Measurements from ENCODE around the gene WFIKKN2.
A peak's percentile ranks its signal among the peaks of the same experiment; 100 is the strongest.

Gene WFIKKN2

DNA sequence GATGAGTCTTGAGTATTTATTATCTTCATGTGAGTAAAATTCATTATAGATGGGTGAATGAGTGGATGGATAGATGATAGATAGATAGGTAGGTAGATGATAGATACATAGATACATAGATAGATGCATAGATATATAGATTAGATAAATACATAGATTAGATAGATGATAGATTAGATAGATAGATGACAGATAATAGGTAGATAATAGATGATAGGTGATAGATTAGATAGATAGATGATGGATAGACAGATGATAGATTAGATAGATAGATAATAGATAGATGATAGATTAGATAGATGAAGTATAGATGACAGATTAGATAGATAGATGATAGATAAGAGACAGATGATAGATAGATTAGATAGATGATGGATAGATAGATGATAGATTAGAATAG, 21.8 kb upstream of the WFIKKN2 start:
- no peak for DNase-seq

DNA sequence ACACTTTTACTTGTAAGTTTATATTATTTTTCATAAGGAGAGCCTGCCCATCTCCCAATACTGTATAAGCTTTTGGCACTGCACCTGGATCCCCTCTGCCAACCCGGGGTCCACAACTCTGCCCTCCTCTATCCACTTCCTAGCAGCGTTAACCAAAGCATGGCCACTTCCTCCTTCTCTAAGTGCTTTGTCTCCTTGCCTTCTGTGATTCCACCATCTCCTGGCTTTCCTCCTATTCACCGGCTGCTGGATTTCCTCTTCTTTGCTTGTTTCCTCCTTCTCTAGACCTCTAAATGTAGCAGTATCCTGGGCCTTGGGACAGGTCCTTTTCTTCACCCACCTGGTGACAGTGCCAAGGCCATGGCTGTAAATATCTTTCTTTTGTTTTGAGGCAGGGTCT, 20.0 kb upstream of the WFIKKN2 start:
- DNase-seq = no peak

- DNase-seq = no peak
Measured at GRCh38 chr17:50816271-50816670, 19.1 kb upstream of the WFIKKN2 start.

GRCh38 chr17:50816771-50817751, 18.3 kb upstream of the WFIKKN2 start:
- peak; percentile 84 for DNase-seq

- no peak for DNase-seq
Measured at GRCh38 chr17:50817838-50818237, 17.5 kb upstream of the WFIKKN2 start.

DNA sequence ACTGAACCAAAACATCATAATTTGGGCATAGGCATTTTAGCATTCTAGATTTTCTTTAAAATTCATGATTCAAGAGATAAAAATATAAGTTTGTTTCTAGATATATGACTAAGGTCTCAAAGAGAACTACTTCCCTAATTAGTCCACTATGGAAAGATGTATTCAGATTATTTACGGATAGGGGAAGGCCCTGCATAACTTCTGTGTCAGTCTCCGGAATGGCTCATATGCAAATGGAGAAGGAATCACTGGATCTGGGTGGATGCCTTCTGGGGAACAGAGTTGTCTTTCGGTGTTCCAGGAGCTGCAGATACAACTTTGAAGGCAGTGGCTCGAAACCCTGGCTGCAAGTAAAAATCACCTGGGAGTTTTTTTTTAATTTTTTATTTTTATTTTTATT, 17.1 kb upstream of the WFIKKN2 start:
- no peak for DNase-seq

DNA sequence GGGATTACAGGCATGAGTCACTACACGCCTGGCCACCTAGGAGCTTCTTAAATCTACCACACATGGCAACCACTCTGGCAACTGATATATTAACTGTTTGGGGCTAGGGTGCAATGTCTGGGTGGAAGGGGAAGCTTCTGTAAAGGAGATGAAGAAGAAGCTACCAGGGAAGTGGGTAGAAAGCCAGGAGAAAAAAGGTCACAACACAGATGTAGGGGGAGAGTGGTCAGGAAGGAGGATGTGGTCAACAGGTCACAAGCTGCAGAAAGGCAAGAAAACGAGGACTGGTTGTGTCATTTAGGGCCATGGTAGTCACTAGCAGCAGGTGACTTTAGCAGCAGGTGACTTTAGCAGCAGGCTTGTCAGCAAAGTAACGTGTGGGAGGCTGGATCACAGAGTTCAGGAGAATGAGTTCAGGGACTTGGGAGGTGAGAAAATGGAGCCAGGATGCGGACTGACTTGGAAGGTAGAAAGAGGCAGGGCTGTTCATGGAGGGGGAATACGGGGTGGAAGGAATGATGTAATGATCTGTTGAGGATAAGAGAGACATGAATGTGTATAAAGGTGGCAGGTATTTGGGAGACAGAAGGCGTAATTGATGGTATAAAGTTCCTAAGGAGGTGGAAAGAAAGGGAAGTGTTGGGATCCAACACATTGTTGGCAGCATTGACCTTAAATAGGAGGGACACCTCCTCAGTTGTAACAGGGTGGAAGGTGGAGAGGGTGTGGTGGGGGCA, 16.3 kb upstream of the WFIKKN2 start:
- no peak for DNase-seq

DNA sequence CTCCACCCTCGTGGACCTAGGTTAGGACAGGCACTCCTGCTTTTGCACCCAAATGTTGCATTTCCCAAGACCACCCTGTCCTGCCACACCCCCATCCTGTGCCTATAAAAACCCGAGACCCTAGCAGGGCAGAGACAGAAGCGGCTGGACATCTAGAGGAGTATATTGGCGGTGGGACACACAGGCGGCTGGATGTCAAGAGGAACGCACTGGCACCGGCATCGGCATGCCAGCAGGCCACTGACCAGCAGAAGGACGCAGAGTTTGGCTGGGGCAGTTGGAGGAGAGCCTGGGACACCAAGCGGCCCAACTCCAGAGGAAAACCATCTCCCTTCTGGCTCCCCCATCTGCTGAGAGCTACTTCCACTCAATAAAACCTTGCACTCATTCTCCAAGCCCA, 14.7 kb upstream of the WFIKKN2 start:
- no peak for DNase-seq

DNA sequence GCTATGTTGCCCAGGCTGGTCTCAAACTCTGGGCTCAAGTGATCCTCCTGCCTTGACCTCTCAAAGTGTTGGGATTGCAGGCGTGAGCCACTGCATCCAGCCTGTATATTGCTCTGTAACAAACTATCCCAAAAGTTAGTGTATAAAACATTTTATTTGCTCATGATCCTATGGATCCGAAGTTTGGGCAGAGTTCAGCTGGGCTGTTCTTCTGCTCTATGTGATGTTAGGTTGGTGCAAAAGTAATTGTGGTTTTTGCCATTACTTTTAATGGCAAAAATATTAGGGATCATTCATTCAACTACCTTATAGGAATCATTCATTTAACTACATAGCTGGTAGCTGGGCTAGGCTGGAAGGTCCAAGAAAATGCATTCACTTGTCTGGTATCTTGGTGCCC, 12.8 kb upstream of the WFIKKN2 start:
- DNase-seq = no peak

DNA sequence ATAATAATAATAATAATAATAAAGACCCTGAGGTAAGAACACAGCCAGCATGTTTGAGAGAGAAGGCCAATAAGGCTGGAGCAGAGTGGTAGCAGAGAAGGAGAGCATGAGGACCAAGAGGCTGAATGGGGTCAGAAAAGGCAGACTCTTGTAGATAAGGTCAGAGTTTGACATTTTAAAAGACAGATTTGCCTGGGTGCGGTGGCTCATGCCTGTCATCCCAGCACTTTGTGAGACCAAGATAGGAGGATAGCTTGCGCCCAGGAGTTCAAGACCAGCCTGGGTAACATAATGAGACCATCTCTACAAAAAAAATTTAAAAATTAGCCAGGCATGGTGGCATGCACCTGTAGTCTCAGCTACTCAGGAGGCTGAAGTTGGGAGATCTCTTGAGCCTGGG, 11.0 kb upstream of the WFIKKN2 start:
- DNase-seq = no peak

GRCh38 chr17:50825188-50825587, 10.2 kb upstream of the WFIKKN2 start:
- DNase-seq = no peak

- DNase-seq = no peak
Measured at GRCh38 chr17:50828508-50829170, 6.7 kb upstream of the WFIKKN2 start.

- DNase-seq = no peak
Measured at GRCh38 chr17:50829332-50829731, 6.1 kb upstream of the WFIKKN2 start.

GRCh38 chr17:50830352-50830751, 5.0 kb upstream of the WFIKKN2 start:
- DNase-seq = no peak

DNA sequence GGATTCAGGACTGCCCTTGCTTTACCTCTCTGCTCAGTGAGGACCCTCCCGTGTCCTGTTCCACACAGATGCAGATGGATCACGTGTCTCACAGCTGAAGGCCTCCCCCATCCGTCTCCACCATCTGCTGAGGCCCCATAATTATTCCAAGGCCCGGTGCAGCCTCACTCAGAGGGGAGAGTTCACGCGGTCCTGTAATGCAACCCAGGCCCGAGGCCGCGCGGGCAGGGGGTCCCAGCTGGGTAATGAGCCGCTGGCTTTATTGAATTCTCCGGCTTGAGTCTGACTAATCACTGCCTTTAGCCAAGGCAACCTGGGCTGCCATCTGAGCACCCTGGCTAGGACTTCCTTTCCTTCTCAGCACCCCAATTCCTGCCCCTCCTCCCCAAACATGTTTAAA, 4.4 kb upstream of the WFIKKN2 start:
- DNase-seq = peak; percentile 27

GRCh38 chr17:50831471-50831928, 3.9 kb upstream of the WFIKKN2 start:
- DNase-seq = peak; percentile 44

GRCh38 chr17:50832267-50832863, 3.0 kb upstream of the WFIKKN2 start:
- peak; percentile 42 for DNase-seq

DNA sequence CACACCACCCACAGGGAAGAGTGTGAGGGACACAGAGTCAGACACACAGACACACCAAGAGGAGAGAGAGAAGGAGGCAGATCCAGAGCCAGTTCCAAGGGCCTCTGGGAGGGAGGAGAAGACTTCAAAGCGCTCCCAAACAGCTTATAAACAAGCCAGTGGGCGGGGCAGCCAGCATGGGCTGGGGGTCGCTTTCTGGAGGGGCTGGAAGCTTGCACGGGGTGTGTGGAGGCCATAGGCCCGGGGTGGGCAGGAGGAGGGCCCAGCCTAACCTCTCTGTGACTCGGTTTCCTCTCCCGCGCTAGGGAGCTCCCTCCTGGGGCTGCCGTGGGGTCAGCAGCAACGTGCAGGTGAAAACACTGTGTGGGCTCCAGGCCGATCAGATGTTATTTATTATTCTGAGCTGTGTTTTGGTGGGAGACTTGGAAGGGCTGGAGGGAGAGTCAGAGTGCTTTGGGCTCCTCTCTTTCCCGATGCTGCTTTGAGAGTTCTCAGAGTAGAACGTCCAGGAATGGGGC, 2.5 kb upstream of the WFIKKN2 start:
- DNase-seq = peak; percentile 42

GRCh38 chr17:50833510-50834428, 1.6 kb upstream of the WFIKKN2 start:
- DNase-seq = peak; percentile 42

- DNase-seq = peak; percentile 28
Measured at GRCh38 chr17:50834429-50835300, 721 bp upstream of the WFIKKN2 start.

DNA sequence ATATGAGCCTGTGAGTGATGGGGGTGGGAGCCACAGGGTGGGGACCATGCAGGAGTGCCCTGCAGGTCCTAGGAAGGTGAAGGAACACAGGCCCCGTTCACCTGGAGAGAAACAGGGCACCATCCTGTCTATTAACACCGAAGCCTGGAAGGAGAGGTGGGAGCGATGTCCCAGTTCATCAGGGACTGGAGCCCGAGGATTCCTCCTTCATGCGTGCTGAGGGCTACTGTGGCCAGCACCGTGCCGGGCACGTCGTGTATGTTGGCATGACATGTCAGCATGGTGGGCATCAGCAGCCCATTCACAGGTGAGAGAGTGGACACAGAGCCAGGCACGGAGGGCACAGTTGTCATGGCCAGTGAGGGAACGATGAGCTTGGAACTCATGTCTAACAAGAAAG, 1.4 kb downstream of the WFIKKN2 start:
- DNase-seq = peak; percentile 56
